GM23338 (cell line): ENCODE measurements around the gene DMRTA2. TPM values are rescaled to one million over a fixed set of nuclear protein-coding genes. Genes with fewer than 3 reads are reported as not detected.

ENCODE experiments used
- ATAC-seq: fragments of 200-7000 bp; cut with Tn5 transposase; 3 replicates; pipeline ENCODE4 v1.9.1; 2020
- DNase-seq: peaks from one replicate; pipeline ENCODE4 v3.0.0-alpha.2; 2015; ENCODE audit warnings: low spot score
- H2AFZ ChIP-seq: fragments of 200-600 bp; sonication (generic); 2 replicates; pipeline ENCODE4 v1.8.0; 2016; ENCODE audit warnings: antibody characterized with exemption, mild to moderate bottlenecking, moderate library complexity
- H3F3A ChIP-seq: fragments of 200-600 bp; sonication (generic); replicated peaks from 2 replicates; pipeline ENCODE4 v1.8.0; 2017; ENCODE audit warnings: antibody characterized with exemption, mixed run types, low read depth
- H3K27ac ChIP-seq: fragments of 200-600 bp; sonication (generic); 2 replicates; pipeline ENCODE4 v1.6.1; 2016; ENCODE audit warnings: low read depth
- H3K27me3 ChIP-seq: fragments of 200-600 bp; sonication (generic); 2 replicates; pipeline ENCODE4 v1.8.0; 2016; ENCODE audit warnings: mild to moderate bottlenecking, mixed run types, moderate library complexity; ENCODE audit not compliant: insufficient read depth
- H3K36me3 ChIP-seq: fragments of 200-600 bp; sonication (generic); 2 replicates; pipeline ENCODE4 v1.8.0; 2016; ENCODE audit warnings: mild to moderate bottlenecking; ENCODE audit not compliant: insufficient read depth
- H3K4me1 ChIP-seq: fragments of 200-600 bp; sonication (generic); 2 replicates; pipeline ENCODE4 v1.8.0; 2016; ENCODE audit warnings: mild to moderate bottlenecking, moderate library complexity; ENCODE audit not compliant: insufficient read depth
- H3K4me2 ChIP-seq: fragments of 200-600 bp; sonication (generic); 2 replicates; pipeline ENCODE4 v1.7.1; 2017; ENCODE audit warnings: mixed run types
- H3K4me3 ChIP-seq: fragments of 200-600 bp; sonication (generic); 2 replicates; pipeline ENCODE4 v1.6.1; 2016; ENCODE audit warnings: mixed run types
- H3K79me2 ChIP-seq: fragments of 200-600 bp; sonication (generic); replicated peaks from 2 replicates; pipeline ENCODE4 v1.8.0; 2017; ENCODE audit warnings: mild to moderate bottlenecking; ENCODE audit not compliant: insufficient read depth
- H3K9me2 ChIP-seq: fragments of 200-600 bp; sonication (generic); 2 replicates; pipeline ENCODE4 v1.8.0; 2017; ENCODE audit not compliant: insufficient read depth
- H4K20me1 ChIP-seq: fragments of 200-600 bp; sonication (generic); replicated peaks from 2 replicates; pipeline ENCODE4 v1.8.0; 2017; ENCODE audit warnings: mild to moderate bottlenecking; ENCODE audit not compliant: insufficient read depth
- H3K27ac Mint-ChIP-seq: 2 replicates; pipeline ENCODE4 v1.8.0; 2020; ENCODE audit warnings: inconsistent platforms, mild to moderate bottlenecking, moderate library complexity, mixed read lengths
- H3K27me3 Mint-ChIP-seq: 3 replicates; pipeline ENCODE4 v1.8.0; 2022; ENCODE audit warnings: low read depth, mild to moderate bottlenecking, moderate library complexity, mixed read lengths, inconsistent platforms; ENCODE audit not compliant: insufficient read depth, poor library complexity
- H3K36me3 Mint-ChIP-seq: 3 replicates; pipeline ENCODE4 v1.8.0; 2021; ENCODE audit warnings: low read depth, mild to moderate bottlenecking, inconsistent platforms, moderate library complexity, mixed read lengths
- H3K4me1 Mint-ChIP-seq: 3 replicates; pipeline ENCODE4 v1.8.0; 2020; ENCODE audit warnings: mild to moderate bottlenecking, inconsistent platforms, mixed read lengths
- H3K4me3 Mint-ChIP-seq: 3 replicates; pipeline ENCODE4 v1.8.0; 2021; ENCODE audit warnings: moderate library complexity, mild to moderate bottlenecking, inconsistent platforms, mixed read lengths
- H3K9me3 Mint-ChIP-seq: 3 replicates; pipeline ENCODE4 v1.8.0; 2020; ENCODE audit warnings: moderate library complexity, mild to moderate bottlenecking, inconsistent platforms, mixed read lengths
- CTCF ChIP-seq, 2 experiments: fragments of 200-600 bp in 1 of 2; sonication (generic) in 1 of 2; conservative IDR thresholded peaks; 2 replicates each; pipeline versions ENCODE4 v1.5.1 to v1.6.1; 2016 to 2017; ENCODE audit warnings: antibody characterized with exemption in 2 of 2, low read depth in 2 of 2, mild to moderate bottlenecking in 2 of 2, moderate library complexity in 1 of 2
- STAT1 ChIP-seq: IDR thresholded peaks from one replicate; pipeline ENCODE4 v1.6.1; 2016; ENCODE audit warnings: antibody characterized with exemption; ENCODE audit not compliant: unreplicated experiment
- ZNF331 ChIP-seq: fragments of 250-450 bp; sonication (Bioruptor Pico); IDR thresholded peaks from 2 replicates; pipeline ENCODE4 v1.5.0; 2020; ENCODE audit warnings: low read depth, mild to moderate bottlenecking, moderate library complexity
- polyA plus RNA-seq: library from polyadenylated mRNA; unstranded; fragments of >200 nt; fragmentation: Nextera tagmentation; extraction: Ambion mirVana; gene quantifications from 2 replicates; pipeline ENCODE4 v1.2.1, GENCODE V29; 2016
- total RNA-seq: library from RNA; depleted of rRNA; stranded (reverse); fragments of >200 nt; shearing (Covaris generic); gene quantifications from 2 replicates; pipeline ENCODE4 v1.2.3, GENCODE V29; 2014
- TF ChIP-seq, protein P1 (sequence below): fragments of 250-450 bp; sonication (Bioruptor Pico); IDR thresholded peaks from 2 replicates; pipeline ENCODE4 v1.5.0; 2020; ENCODE audit warnings: mild to moderate bottlenecking, moderate library complexity

DMRTA2 gene
- total and polyA plus RNA-seq, 2 experiments from 2014 or later: 0.07 TPM; not detected in 1

DNA sequence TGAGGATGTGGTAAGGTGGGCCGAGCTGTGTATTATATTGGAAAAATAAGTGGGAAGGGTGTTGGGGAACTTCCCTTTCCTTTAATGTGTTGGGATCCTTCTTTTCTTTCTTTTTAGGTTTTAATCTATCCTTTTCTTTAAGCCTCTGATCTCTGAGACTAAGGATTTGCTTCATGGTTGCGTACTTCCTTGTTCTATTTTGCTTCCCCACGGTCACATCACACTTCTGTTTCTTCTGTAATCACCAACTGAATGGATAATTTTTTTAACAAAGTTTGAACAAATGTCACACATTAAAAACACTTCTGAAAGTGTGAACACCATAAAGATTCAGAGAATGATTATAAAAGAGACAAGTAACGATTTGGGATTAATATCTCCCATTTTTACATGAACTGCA is 17.4 kb downstream of the DMRTA2 start:
- Mint-ChIP-seq H3K4me3 (no peak overlapping the region), H3K9me3 (no peaks in the 10 kb centered on the region; the same call in 2 of the 3 replicates), H3K36me3 (no peaks in the 10 kb centered on the region), H3K4me1 (no peaks in the 10 kb centered on the region), H3K27ac (no peak overlapping the region), H3K27me3 (peaks cover 4% of the 10 kb centered on the region)
- no peak for ATAC-seq
- Histone ChIP-seq H4K20me1 (no peaks in the 10 kb centered on the region), H3K4me2 (no peak overlapping the region), H2AFZ (no peak overlapping the region), H3K36me3 (no peaks in the 10 kb centered on the region), H3K4me3 (no peak overlapping the region), H3K27ac (no peak overlapping the region), H3K79me2 (no peaks in the 10 kb centered on the region), H3K9me2 (no peaks in the 10 kb centered on the region), H3K4me1 (no peaks in the 10 kb centered on the region), H3F3A (no peaks in the 10 kb centered on the region), H3K27me3 (peaks cover 16% of the 10 kb centered on the region)
- no peak for DNase-seq
- TF ChIP-seq, protein P1, sequence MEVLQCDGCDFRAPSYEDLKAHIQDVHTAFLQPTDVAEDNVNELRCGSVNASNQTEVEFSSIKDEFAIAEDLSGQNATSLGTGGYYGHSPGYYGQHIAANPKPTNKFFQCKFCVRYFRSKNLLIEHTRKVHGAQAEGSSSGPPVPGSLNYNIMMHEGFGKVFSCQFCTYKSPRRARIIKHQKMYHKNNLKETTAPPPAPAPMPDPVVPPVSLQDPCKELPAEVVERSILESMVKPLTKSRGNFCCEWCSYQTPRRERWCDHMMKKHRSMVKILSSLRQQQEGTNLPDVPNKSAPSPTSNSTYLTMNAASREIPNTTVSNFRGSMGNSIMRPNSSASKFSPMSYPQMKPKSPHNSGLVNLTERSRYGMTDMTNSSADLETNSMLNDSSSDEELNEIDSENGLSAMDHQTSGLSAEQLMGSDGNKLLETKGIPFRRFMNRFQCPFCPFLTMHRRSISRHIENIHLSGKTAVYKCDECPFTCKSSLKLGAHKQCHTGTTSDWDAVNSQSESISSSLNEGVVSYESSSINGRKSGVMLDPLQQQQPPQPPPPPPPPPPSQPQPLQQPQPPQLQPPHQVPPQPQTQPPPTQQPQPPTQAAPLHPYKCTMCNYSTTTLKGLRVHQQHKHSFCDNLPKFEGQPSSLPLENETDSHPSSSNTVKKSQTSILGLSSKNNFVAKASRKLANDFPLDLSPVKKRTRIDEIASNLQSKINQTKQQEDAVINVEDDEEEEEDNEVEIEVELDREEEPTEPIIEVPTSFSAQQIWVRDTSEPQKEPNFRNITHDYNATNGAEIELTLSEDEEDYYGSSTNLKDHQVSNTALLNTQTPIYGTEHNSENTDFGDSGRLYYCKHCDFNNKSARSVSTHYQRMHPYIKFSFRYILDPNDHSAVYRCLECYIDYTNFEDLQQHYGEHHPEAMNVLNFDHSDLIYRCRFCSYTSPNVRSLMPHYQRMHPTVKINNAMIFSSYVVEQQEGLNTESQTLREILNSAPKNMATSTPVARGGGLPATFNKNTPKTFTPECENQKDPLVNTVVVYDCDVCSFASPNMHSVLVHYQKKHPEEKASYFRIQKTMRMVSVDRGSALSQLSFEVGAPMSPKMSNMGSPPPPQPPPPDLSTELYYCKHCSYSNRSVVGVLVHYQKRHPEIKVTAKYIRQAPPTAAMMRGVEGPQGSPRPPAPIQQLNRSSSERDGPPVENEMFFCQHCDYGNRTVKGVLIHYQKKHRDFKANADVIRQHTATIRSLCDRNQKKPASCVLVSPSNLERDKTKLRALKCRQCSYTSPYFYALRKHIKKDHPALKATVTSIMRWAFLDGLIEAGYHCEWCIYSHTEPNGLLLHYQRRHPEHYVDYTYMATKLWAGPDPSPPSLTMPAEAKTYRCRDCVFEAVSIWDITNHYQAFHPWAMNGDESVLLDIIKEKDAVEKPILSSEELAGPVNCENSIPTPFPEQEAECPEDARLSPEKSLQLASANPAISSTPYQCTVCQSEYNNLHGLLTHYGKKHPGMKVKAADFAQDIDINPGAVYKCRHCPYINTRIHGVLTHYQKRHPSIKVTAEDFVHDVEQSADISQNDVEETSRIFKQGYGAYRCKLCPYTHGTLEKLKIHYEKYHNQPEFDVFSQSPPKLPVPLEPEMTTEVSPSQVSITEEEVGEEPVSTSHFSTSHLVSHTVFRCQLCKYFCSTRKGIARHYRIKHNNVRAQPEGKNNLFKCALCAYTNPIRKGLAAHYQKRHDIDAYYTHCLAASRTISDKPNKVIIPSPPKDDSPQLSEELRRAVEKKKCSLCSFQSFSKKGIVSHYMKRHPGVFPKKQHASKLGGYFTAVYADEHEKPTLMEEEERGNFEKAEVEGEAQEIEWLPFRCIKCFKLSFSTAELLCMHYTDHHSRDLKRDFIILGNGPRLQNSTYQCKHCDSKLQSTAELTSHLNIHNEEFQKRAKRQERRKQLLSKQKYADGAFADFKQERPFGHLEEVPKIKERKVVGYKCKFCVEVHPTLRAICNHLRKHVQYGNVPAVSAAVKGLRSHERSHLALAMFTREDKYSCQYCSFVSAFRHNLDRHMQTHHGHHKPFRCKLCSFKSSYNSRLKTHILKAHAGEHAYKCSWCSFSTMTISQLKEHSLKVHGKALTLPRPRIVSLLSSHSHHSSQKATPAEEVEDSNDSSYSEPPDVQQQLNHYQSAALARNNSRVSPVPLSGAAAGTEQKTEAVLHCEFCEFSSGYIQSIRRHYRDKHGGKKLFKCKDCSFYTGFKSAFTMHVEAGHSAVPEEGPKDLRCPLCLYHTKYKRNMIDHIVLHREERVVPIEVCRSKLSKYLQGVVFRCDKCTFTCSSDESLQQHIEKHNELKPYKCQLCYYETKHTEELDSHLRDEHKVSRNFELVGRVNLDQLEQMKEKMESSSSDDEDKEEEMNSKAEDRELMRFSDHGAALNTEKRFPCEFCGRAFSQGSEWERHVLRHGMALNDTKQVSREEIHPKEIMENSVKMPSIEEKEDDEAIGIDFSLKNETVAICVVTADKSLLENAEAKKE (CRISPR knock-in tag): no peak
- no peak for TF ChIP-seq ZNF331
- no peak for TF ChIP-seq STAT1
- TF ChIP-seq CTCF (conservative IDR thresholded peaks at IDR 0.05; ENCODE audit: low read depth in 2 of 2): no peak
